Hematopoietic multipotent progenitor cell treated with erythropoietin and hydrocortisone succinate and interleukin-3 and kit ligand, for 6 days (in vitro differentiated cells): ENCODE data around the gene DNM3.
"Not testable (repeated sequence)": the region's sequence is repeated elsewhere in the genome, so short reads cannot be mapped to it uniquely, and the experiment has no call there.

Experiments
- DNase-seq: peaks from one replicate; pipeline ENCODE4 v3.0.0-alpha.2; 2015

Gene DNM3

GRCh38 chr1:171841050-171841910 is at the start of gene DNM3:
TSS of gene DNM3 (plus strand) at chr1:171841498. CDS start at chr1:171841657, 159 bp downstream.
- peak; percentile 81 for DNase-seq

DNA sequence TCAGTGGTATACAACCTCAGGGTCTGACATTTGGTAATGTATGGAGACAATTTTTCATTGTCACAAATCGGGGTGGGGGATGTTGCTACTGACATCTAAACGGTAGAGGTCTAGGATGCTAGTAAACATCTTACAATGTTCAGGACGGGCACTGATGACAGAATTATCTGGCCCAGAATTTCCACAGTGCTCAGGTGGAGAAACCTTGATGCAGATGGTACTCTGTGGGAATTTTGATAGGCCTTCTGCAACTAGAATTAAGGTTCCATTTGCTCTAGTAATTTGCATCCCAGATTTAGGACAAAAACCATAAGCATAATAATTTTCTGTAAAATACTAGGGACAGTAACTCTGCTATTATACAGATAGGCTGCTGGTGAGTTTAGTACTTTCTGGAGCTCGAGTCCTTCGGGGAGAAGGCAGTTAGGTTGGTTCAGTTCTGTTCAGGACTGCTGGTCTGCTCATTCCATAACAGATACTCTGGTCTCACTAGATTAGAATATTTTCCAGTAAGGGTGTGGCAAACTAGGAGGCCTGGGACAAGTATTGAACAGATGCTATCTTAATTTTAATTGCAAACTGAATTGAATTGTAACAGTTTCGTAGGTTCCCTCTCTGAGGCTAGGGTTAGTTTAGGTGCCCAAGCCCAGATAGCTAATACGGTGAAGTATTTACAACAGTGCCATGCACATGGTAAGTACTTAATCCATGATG is 48.5 kb upstream of the DNM3 start:
- peak; percentile 86 for DNase-seq

- no peak for DNase-seq
Measured at GRCh38 chr1:171793636-171794035, 47.7 kb upstream of the DNM3 start.

DNA sequence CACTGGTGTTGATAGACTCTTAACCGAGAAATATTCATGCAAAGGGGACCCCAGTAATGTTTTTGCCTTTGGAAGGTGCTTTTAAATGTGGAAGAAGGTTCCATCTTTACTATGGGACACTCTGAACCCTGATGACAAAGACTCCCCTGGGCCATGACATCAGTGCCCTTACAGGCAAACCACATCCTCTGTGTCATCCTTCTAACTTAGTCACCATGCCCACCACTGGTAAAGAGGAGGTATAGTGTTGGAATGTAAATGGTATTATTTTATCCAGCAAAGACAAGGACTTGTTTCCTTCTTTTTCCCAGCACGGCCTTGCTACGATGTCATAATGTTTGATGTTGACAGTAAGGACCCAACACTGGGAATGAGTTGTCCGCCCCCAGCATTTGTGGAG is 47.2 kb upstream of the DNM3 start:
- peak; percentile 55 for DNase-seq

DNA sequence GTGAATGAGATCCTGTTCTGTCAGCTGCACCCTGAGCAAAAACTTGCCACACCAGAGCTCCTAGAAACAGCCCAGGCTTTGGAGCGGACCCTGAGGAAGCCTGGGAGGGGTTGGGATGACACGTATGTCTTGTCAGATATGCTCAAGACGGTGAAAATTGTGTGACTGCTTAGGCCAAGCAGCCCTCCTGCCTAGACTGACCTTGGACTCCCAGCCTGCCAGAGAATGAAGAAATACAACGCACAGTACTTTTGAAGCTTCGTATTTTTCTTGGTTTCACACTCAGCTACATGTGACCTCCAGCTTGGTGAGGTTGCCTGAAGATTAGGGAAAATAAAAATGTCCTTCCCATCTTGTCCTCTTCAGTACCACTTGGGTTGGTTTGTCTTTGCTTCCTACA is 44.7 kb upstream of the DNM3 start:
- DNase-seq = no peak

GRCh38 chr1:171798311-171798710 is 43.0 kb upstream of the DNM3 start:
- DNase-seq = no peak

- DNase-seq = no peak
Measured at GRCh38 chr1:171798765-171799164, 42.5 kb upstream of the DNM3 start.

GRCh38 chr1:171799166-171799565 is 42.1 kb upstream of the DNM3 start:
- no peak for DNase-seq

DNA sequence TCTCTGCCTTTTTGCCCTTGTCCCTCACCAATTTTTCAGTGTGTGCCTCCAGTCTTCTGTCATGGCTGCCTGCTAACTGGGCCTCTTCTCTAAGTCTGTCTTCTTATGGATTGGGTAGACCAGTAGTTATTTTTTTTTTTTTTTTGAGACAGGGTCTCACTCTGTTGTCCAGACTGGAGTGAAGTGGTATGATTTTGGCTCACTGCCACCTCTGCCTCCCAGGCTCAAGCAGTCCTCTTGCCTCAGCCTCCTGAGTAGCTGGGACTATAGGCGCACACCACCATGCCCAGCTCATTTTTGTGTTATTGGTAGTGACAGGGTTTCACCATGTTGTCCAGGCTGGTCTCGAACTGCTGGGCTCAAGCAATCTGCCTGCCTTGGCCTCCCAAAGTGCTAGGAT is 41.6 kb upstream of the DNM3 start:
- DNase-seq = not testable (repeated sequence)

GRCh38 chr1:171800342-171800741 is 41.0 kb upstream of the DNM3 start:
- peak; percentile 48 for DNase-seq

DNA sequence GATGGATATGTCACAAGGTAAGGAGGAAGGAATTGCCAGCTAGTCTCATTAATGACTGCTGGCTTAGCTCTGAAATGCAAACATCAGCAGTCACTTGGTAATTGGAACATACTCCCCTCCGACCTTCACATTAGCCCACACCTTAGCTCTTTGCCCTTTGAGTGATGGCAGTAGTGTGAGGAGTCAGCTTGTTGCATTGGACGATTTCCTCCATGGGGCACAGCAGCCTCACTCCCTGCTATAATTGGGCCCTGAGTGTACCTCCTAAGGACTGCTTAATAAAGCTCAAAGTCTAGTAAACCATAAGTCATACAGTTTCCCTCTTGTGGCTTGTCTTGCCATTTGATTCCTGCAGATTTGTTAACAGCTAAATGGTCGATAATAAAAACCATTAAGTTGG is 40.4 kb upstream of the DNM3 start:
- no peak for DNase-seq

DNA sequence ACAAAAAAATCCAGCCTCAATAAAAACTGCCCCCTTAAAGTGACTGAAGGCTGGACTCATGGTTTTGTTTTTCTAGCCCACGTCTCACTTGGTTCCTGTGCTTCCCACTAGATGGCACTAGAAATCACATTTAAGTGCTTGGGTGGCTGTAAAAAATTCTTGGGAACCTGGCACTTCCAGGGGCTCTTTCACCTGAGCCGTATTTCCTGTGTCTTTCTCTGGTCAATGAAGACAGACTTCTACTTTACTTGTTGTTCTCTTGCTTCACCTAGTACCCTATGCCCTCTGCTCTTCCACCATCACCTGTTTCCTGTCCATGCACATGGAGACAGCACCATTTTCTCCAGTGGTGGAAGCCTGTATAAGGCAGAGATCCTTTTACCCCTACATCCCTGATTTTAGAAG is 39.8 kb upstream of the DNM3 start:
- peak; percentile 79 for DNase-seq

DNA sequence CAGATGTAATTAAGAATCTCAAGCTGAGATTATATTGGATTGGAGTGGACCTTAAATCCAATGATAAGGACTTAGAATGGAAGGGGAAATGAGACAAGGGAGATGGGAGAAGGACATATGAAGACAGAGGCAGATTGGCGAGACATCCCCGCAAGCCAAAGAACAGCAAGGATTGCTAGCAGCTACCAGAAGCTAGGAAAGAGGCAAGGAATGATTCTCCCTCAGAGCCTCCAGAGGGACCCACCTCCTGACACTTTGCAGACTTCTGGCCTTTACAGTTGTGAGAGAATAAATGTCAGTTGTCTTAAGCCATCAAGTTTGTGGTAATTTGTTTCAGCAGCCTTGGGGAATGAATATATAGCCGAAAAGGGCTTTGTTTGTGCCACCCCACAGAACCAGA is 39.1 kb upstream of the DNM3 start:
- DNase-seq = no peak

GRCh38 chr1:171803045-171803444 is 38.3 kb upstream of the DNM3 start:
- peak; percentile 53 for DNase-seq

GRCh38 chr1:171803461-171804022 is 37.8 kb upstream of the DNM3 start:
- no peak for DNase-seq

- no peak for DNase-seq
Measured at GRCh38 chr1:171805395-171806115, 35.7 kb upstream of the DNM3 start.

- no peak for DNase-seq
Measured at GRCh38 chr1:171807556-171807955, 33.7 kb upstream of the DNM3 start.

GRCh38 chr1:171809834-171810233 is 31.5 kb upstream of the DNM3 start:
- DNase-seq = no peak

GRCh38 chr1:171811672-171812071 is 29.6 kb upstream of the DNM3 start:
- DNase-seq = no peak

DNA sequence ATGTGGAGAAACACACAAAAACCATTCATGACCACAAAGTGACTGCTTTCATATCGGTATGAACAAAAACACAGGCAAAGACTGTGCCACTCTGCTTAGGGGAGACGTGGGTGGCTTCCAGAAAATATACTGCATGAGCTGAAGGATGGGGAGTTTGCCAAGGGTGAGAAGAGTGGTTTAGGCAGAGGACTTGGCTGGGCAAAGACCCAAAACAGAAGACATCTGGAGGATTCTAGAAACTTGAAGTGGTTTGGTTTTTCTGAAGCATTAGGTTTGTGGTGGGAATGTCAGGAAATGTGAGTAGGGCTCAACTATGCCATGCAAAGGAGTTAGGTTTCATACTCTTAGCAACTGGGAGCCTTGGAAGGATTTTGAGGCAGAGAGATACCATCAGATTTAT is 26.6 kb upstream of the DNM3 start:
- no peak for DNase-seq

GRCh38 chr1:171816300-171816901 is 24.9 kb upstream of the DNM3 start:
- no peak for DNase-seq

DNA sequence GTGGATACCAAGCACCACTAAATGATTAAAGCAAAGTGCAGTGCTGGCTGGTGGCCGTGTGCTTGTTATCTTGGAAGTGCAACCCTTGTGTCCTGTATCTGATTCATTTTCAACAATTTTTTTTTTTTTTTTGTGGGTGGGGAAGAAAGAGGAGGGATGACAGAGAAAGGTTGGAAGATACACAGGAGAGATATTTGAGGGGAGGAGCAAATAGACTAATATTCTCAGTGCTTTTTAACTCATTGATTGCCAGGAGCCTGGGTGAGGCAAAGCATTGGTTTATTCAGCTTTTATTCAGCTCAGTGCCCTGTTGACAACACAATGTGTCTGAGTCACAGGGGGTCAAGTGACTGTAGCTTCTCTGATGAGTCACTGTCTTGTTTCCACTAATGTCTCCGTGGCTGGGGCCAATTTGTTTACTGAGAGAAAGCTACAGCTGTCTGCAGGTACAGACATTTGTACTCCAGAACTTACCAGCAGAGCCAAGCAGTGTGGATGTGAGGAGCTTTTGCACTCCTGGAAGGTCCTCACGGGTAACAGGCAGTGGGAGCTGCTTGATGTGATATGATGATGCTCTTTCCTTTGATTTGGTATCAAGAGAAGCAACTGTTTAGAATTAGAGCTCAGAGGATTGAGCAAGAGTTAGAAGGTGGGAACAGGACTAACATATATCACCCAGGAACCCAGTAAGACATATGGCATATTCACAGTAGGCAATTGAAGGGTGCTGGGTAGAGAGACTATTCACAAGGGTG is 23.6 kb upstream of the DNM3 start:
- DNase-seq = peak; percentile 75
